Astrocyte of the cerebellum (primary cell): ENCODE results near the gene PCDHAC1.

ENCODE experiments used
- DNase-seq: peaks from one replicate; pipeline ENCODE4 v3.0.0-alpha.2; 2011; ENCODE audit warnings: low read depth
- H3K4me3 ChIP-seq: 2 replicates; pipeline ENCODE4 v1.5.1; 2011; ENCODE audit warnings: mild to moderate bottlenecking, low read depth, low read length, moderate library complexity
- in situ Hi-C: cut with HindIII; loops from 2 replicates; pipeline ENCODE4 v1.10.0; 2017; ENCODE audit warnings: low sequenced_read_pairs
- TF ChIP-seq, protein P1 (sequence below): IDR thresholded peaks from 2 replicates; pipeline ENCODE4 v1.5.1; 2012; ENCODE audit warnings: low read length, low read depth, moderate library complexity, mild to moderate bottlenecking; ENCODE audit errors: missing control alignments

PCDHAC1 gene

DNA sequence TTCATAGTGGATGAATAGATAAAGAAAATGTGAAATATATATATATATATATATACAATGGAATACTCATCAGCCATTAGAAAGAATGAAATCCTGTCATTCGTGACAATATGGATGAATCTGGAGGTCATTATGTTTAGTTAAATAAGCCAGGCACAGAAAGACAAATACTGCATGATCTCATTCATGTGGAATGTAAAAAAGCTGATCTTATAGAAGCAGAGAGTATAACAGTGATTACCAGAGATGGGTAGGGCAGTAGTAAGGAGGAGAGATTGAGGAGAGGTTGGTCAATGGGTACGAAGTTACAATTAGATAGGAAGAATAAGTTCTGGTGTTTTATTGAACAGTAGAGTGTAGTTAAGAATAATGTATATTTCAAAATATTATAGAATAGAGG is 20.5 kb downstream of the PCDHAC1 start:
- DNase-seq, result no peak
- in situ Hi-C loops, result no loop called here
- TF ChIP-seq, protein P1, sequence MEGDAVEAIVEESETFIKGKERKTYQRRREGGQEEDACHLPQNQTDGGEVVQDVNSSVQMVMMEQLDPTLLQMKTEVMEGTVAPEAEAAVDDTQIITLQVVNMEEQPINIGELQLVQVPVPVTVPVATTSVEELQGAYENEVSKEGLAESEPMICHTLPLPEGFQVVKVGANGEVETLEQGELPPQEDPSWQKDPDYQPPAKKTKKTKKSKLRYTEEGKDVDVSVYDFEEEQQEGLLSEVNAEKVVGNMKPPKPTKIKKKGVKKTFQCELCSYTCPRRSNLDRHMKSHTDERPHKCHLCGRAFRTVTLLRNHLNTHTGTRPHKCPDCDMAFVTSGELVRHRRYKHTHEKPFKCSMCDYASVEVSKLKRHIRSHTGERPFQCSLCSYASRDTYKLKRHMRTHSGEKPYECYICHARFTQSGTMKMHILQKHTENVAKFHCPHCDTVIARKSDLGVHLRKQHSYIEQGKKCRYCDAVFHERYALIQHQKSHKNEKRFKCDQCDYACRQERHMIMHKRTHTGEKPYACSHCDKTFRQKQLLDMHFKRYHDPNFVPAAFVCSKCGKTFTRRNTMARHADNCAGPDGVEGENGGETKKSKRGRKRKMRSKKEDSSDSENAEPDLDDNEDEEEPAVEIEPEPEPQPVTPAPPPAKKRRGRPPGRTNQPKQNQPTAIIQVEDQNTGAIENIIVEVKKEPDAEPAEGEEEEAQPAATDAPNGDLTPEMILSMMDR, result no peak
- H3K4me3 ChIP-seq, result no peak overlapping the region

DNA sequence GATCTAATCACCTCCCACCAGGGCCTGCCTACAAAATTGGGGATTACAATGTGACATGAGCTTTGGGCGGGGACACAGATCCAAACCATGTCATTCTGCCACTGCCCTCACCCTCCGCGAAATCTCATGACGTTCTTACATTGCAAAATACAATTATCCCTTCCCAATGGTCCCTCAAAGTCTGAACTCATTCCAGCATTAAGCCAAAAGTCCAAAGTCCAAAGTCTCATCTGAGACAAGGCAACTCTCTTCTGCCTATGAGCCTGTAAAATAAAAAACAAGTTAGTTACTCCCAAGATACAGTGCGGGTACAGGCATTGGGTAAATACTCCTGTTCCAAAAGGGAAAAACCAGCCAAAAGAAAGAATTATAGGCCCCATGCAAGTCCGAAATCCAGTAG is 25.5 kb downstream of the PCDHAC1 start:
- no peak for DNase-seq
- TF ChIP-seq, protein P1, result no peak
- in situ Hi-C loops, result no loop called here
- no peak overlapping the region for H3K4me3 ChIP-seq

DNA sequence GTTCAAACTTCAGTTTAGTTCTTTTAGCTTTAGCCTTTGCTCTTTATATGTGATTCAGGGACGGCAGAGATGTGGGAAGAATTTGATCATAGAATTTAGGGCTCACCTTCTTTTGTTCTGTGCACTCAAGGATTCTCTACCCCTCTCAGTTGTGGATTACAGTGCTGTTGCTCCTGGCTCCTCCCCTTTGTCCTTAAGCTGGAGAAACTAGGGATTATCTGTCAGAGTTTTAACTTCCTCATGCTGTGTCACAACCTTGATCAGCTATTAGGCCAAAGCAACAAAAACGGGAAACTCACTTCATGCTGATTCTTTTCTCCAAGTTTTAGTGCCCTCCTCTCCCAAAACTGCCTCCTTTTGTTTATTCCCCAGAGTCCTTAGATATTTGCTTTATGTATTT is 27.1 kb downstream of the PCDHAC1 start:
- in situ Hi-C loops, result no loop called here
- TF ChIP-seq, protein P1, result no peak
- DNase-seq, result no peak
- H3K4me3 ChIP-seq, result no peak overlapping the region

DNA sequence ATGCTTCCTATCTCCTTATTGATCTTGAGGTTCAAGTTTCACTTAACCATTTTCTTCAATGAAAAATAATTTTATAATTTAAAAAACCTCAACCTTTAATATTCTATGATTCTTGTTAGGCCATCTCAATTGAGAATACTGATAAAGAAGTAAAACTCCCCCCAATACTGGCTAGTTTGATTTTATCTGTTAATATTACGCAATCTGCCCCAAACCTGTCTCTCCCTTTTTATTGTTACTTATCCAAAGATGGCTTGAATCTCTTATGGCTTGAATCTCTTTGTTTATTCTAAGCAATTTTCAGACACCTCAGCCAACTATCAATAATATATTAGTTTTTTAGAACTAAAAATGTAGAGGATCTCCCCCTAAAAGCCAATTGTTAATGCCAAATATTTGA is 36.1 kb downstream of the PCDHAC1 start:
- no peak overlapping the region for H3K4me3 ChIP-seq
- TF ChIP-seq, protein P1, result no peak
- DNase-seq, result no peak
- in situ Hi-C loops, result no loop called here

DNA sequence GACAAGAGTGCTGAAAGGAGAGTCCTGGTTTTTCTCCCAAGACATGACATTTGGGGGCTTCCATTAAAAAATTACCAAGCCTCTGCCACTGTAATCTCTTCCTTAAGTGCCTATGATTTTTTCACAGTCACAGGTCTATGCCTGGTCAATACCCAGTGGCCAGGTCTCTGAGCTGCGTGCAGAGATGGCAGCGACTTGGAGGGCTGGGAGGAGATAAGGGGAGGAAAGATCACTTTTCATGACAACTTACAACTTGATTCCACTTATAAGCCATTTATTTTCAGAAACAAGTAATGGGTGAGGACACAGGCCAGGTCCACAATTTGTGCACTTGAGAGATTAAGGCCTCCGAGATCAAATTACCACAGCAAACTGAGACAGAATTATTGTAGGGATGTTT is 38.3 kb downstream of the PCDHAC1 start:
- no peak for DNase-seq
- in situ Hi-C loops, result no loop called here
- no peak overlapping the region for H3K4me3 ChIP-seq
- TF ChIP-seq, protein P1, result no peak

DNA sequence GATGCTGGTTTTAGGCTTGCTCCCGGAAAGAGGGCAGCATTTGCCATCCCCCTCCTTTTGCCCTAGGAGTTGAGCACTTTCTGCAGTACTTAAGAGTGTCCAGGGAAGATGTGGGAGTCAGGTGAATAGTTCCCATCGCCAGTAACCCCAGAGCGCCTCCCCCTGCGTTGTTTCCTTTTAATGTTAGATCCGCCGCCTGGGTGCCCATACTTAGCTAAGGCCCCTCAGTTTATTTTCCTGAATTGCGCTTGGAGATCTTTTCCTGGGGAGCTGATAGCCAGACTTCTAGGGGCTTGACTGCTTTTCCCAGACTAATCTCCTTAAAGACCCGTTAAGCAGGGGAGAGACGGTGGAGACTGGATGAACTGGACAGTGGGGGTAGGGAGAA is 39.8 kb downstream of the PCDHAC1 start:
- TF ChIP-seq, protein P1, result no peak
- H3K4me3 ChIP-seq, result peak overlapping the region; percentile 43
- in situ Hi-C loops, result no loop called here
- DNase-seq, result no peak
